ENCODE results near the gene SH3RF1. TPM values are rescaled to one million over a fixed set of nuclear protein-coding genes. Genes with fewer than 3 reads are reported as not detected.
A peak's percentile ranks its signal among the peaks of the same experiment; 100 is the strongest.

Gene SH3RF1
- total and polyA plus RNA-seq, 2 of the 13 experiments (the other 11 are each of a cell fraction or from before 2014, with no cell fraction given), result 3.1 to 3.2 TPM

DNA sequence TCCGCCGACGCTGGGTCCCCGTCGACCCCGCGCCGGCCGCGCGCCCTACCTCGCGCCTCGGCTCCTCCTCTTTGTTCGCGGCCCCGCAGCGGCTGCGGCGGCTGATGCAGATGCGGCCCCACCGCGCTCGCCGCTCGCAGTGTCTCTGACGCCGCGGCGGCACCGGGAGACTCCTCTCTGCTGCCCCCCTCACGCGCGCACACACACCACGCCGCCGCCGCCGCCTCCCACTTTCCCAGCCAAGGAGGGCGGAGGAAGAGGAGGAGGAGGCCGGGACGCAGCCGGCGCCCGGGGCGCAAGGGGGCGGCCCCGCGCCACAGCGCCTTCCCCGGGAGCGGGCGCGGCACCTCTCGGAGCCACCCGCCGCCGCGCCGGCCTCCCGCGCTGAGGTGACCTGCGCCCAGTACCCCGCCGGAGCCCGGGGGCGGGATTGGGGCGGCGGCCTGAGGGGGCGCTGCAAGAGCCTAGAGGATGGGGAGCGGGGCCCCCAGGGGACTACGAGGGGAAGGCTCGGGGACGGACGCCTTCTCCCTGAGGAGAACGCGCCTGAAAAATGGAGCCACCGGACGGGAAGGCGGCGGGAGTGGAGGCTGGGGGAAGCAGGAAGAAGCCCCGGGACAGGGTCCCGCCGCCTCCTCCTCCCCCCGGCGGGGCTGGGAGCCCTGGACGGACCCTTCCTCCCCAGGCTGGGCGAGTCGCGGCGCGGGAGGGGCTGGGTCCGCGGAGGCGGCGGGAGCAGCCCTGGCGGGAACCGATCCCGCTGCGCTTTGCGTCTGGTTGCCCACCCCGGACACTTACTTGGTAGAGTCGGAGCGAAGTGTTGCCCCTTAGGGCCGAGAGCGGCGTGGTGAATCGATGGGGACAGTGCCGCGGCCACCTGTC, at the start of gene SH3RF1 (continued):
- TF ChIP-seq, protein P1, sequence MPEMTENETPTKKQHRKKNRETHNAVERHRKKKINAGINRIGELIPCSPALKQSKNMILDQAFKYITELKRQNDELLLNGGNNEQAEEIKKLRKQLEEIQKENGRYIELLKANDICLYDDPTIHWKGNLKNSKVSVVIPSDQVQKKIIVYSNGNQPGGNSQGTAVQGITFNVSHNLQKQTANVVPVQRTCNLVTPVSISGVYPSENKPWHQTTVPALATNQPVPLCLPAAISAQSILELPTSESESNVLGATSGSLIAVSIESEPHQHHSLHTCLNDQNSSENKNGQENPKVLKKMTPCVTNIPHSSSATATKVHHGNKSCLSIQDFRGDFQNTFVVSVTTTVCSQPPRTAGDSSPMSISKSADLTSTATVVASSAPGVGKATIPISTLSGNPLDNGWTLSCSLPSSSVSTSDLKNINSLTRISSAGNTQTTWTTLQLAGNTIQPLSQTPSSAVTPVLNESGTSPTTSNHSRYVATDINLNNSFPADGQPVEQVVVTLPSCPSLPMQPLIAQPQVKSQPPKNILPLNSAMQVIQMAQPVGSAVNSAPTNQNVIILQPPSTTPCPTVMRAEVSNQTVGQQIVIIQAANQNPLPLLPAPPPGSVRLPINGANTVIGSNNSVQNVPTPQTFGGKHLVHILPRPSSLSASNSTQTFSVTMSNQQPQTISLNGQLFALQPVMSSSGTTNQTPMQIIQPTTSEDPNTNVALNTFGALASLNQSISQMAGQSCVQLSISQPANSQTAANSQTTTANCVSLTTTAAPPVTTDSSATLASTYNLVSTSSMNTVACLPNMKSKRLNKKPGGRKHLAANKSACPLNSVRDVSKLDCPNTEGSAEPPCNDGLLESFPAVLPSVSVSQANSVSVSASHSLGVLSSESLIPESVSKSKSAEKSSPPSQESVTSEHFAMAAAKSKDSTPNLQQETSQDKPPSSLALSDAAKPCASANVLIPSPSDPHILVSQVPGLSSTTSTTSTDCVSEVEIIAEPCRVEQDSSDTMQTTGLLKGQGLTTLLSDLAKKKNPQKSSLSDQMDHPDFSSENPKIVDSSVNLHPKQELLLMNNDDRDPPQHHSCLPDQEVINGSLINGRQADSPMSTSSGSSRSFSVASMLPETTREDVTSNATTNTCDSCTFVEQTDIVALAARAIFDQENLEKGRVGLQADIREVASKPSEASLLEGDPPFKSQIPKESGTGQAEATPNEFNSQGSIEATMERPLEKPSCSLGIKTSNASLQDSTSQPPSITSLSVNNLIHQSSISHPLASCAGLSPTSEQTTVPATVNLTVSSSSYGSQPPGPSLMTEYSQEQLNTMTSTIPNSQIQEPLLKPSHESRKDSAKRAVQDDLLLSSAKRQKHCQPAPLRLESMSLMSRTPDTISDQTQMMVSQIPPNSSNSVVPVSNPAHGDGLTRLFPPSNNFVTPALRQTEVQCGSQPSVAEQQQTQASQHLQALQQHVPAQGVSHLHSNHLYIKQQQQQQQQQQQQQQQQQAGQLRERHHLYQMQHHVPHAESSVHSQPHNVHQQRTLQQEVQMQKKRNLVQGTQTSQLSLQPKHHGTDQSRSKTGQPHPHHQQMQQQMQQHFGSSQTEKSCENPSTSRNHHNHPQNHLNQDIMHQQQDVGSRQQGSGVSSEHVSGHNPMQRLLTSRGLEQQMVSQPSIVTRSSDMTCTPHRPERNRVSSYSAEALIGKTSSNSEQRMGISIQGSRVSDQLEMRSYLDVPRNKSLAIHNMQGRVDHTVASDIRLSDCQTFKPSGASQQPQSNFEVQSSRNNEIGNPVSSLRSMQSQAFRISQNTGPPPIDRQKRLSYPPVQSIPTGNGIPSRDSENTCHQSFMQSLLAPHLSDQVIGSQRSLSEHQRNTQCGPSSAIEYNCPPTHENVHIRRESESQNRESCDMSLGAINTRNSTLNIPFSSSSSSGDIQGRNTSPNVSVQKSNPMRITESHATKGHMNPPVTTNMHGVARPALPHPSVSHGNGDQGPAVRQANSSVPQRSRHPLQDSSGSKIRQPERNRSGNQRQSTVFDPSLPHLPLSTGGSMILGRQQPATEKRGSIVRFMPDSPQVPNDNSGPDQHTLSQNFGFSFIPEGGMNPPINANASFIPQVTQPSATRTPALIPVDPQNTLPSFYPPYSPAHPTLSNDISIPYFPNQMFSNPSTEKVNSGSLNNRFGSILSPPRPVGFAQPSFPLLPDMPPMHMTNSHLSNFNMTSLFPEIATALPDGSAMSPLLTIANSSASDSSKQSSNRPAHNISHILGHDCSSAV (CRISPR knock-in tag; IDR thresholded peaks at IDR 0.05; ENCODE audit: borderline replicate concordance), result no peak
- TF ChIP-seq HNRNPK (IDR thresholded peaks at IDR 0.05; ENCODE audit: low read depth, low read length, poor library complexity, severe bottlenecking) (peak; percentile 29), ATF3 (CRISPR knock-in tag; IDR thresholded peaks at IDR 0.05) (0 out of 2 replicates have a peak, but pooled peaks have one; percentile 17), ZNF121 (CRISPR knock-in tag; IDR thresholded peaks at IDR 0.05) (peak; percentile 25; the same call in 1 of the 2 replicates), NR2F6 (IDR thresholded peaks at IDR 0.05) (no peak), NR2F6 (CRISPR knock-in tag; IDR thresholded peaks at IDR 0.05) (0 out of 2 replicates have a peak, but pooled peaks have one; percentile 15), DR1 (CRISPR knock-in tag; IDR thresholded peaks at IDR 0.05) (0 out of 2 replicates have a peak, but pooled peaks have one; percentile 22), MAZ (IDR thresholded peaks at IDR 0.05; ENCODE audit: borderline replicate concordance, low read depth, low read length) (no peak), MAZ (CRISPR knock-in tag; IDR thresholded peaks at IDR 0.05; ENCODE audit: low read depth) (peak; percentile 46), ZNF768 (CRISPR knock-in tag; IDR thresholded peaks at IDR 0.05) (0 out of 2 replicates have a peak, but pooled peaks have one; percentile 28), TMF1 (CRISPR knock-in tag; IDR thresholded peaks at IDR 0.05; ENCODE audit: low read depth) (no peak), PTBP1 (IDR thresholded peaks at IDR 0.05; ENCODE audit: low read depth, low read length, poor library complexity, severe bottlenecking) (peak; percentile 7), HDAC1 (CRISPR knock-in tag; IDR thresholded peaks at IDR 0.05) (peak; percentile 33; the same call in 1 of the 2 replicates)
- TF ChIP-seq, protein P2, sequence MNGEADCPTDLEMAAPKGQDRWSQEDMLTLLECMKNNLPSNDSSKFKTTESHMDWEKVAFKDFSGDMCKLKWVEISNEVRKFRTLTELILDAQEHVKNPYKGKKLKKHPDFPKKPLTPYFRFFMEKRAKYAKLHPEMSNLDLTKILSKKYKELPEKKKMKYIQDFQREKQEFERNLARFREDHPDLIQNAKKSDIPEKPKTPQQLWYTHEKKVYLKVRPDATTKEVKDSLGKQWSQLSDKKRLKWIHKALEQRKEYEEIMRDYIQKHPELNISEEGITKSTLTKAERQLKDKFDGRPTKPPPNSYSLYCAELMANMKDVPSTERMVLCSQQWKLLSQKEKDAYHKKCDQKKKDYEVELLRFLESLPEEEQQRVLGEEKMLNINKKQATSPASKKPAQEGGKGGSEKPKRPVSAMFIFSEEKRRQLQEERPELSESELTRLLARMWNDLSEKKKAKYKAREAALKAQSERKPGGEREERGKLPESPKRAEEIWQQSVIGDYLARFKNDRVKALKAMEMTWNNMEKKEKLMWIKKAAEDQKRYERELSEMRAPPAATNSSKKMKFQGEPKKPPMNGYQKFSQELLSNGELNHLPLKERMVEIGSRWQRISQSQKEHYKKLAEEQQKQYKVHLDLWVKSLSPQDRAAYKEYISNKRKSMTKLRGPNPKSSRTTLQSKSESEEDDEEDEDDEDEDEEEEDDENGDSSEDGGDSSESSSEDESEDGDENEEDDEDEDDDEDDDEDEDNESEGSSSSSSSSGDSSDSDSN (CRISPR knock-in tag; IDR thresholded peaks at IDR 0.05), result peak; percentile 81; the same call in 1 of the 2 replicates
- TF ChIP-seq, protein P3, sequence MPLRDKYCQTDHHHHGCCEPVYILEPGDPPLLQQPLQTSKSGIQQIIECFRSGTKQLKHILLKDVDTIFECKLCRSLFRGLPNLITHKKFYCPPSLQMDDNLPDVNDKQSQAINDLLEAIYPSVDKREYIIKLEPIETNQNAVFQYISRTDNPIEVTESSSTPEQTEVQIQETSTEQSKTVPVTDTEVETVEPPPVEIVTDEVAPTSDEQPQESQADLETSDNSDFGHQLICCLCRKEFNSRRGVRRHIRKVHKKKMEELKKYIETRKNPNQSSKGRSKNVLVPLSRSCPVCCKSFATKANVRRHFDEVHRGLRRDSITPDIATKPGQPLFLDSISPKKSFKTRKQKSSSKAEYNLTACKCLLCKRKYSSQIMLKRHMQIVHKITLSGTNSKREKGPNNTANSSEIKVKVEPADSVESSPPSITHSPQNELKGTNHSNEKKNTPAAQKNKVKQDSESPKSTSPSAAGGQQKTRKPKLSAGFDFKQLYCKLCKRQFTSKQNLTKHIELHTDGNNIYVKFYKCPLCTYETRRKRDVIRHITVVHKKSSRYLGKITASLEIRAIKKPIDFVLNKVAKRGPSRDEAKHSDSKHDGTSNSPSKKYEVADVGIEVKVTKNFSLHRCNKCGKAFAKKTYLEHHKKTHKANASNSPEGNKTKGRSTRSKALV (CRISPR knock-in tag; IDR thresholded peaks at IDR 0.05), result peak; percentile 35; the same call in 1 of the 2 replicates

All from HepG2 (cell line).